ENCODE data around the gene ATG14.

- TF ChIP-seq POLR2AphosphoS5 (IDR thresholded peaks at IDR 0.05; ENCODE audit: low read depth, low read length) (no peak), POLR2A (IDR thresholded peaks at IDR 0.05; ENCODE audit: low read depth, low read length) (no peak), TAF1 (IDR thresholded peaks at IDR 0.05; ENCODE audit: borderline replicate concordance, low read depth, low read length) (no peak)
These were observed 75.5 kb downstream of the ATG14 start for GRCh38 chr14:55336162-55336561.

All from GM12892 (cell line).